Right ventricle myocardium superior (tissue), 1 donor: ENCODE measurements around the gene APC2. TPM values are rescaled to one million over a fixed set of nuclear protein-coding genes. Genes with fewer than 3 reads are reported as not detected.
"Not testable (repeated sequence)": the region's sequence is repeated elsewhere in the genome, so short reads cannot be mapped to it uniquely, and the experiment has no call there.

Experiments used
- ATAC-seq: fragments of 200-7000 bp; cut with Tn5 transposase; one replicate; pipeline ENCODE4 v1.9.1; 2020; ENCODE audit warnings: mild to moderate bottlenecking; ENCODE audit not compliant: poor library complexity
- DNase-seq: peaks from one replicate; pipeline ENCODE4 v3.0.0-alpha.2; 2020
- intact Hi-C: fragments of 100-400 bp; cut with DNase I; formaldehyde crosslinking; loops from one replicate; pipeline ENCODE4 v1.11.2; 2022
- total RNA-seq: library from RNA; stranded (reverse); fragmentation: NEBNext Ultra II Directional; extraction: Animal tissue kit (Norgen Biotek cat#: 25700); gene quantifications from one replicate; pipeline ENCODE4 v1.2.1, GENCODE V29; 2021
- donor health status: DM: no; HTN: yes; CAD: no; lungs with severe emphysema.

APC2 gene
- total RNA-seq, 1 donor from 2014 or later: 0.22 TPM

- DNase-seq: no peak
- no peak for ATAC-seq
- intact Hi-C loops: no loop called here
These were observed 64.4 kb downstream of the APC2 start for GRCh38 chr19:1514295-1514661.

GRCh38 chr19:1514986-1515721, 65.2 kb downstream of the APC2 start:
- ATAC-seq: no peak
- intact Hi-C loops: no loop called here

GRCh38 chr19:1516395-1516753, 66.5 kb downstream of the APC2 start:
- ATAC-seq (no peak), DNase-seq (no peak)
- intact Hi-C loops: no loop called here

More at GRCh38 chr19:1514986-1515721, 65.2 kb downstream of the APC2 start:
- no peak for DNase-seq

GRCh38 chr19:1518471-1518870, 68.5 kb downstream of the APC2 start:
- intact Hi-C loops: no loop called here
- ATAC-seq (no peak), DNase-seq (no peak)

- not testable (repeated sequence) for ATAC-seq
These were observed 69.9 kb downstream of the APC2 start for GRCh38 chr19:1519802-1520201.

GRCh38 chr19:1520203-1520780, 70.4 kb downstream of the APC2 start:
- ATAC-seq (no peak), DNase-seq (no peak)
- intact Hi-C loops: no loop called here

More at GRCh38 chr19:1519802-1520201, 69.9 kb downstream of the APC2 start:
- intact Hi-C loops, DNase-seq: not testable (repeated sequence)

GRCh38 chr19:1521636-1522035, 71.7 kb downstream of the APC2 start:
- intact Hi-C loops: no loop called here
- ATAC-seq (peak; percentile 66), DNase-seq (no peak)

- ATAC-seq: no peak
- DNase-seq: no peak
- intact Hi-C loops: no loop called here
These were observed 72.1 kb downstream of the APC2 start for GRCh38 chr19:1522061-1522460.

- DNase-seq (no peak), ATAC-seq (no peak)
- intact Hi-C loops: no loop called here
These were observed 72.9 kb downstream of the APC2 start for GRCh38 chr19:1522838-1523237.

Other genes starting within 250 kb of the APC2 start
- 54.8 TPM for gene STK11, start 244.3 kb upstream of the APC2 start, total RNA-seq
- 1.1 TPM for gene CBARP, start 212.1 kb upstream of the APC2 start, total RNA-seq
- 692 TPM for gene ATP5F1D, start 208.4 kb upstream of the APC2 start, total RNA-seq
- 54.1 TPM for gene MIDN, start 201.5 kb upstream of the APC2 start, total RNA-seq
- 219 TPM for gene CIRBP, start 180.8 kb upstream of the APC2 start, total RNA-seq
- 12.4 TPM for gene FAM174C, start 174.6 kb upstream of the APC2 start, total RNA-seq
- gene EFNA2, start 164.2 kb upstream of the APC2 start, total RNA-seq: not detected
- 461 TPM for gene NDUFS7, start 66.2 kb upstream of the APC2 start, total RNA-seq
- gene GAMT, start 48.6 kb upstream of the APC2 start, total RNA-seq: 93.5 TPM
- 82.9 TPM for gene DAZAP1, start 42.5 kb upstream of the APC2 start, total RNA-seq
- 671 TPM for gene RPS15, start 11.7 kb upstream of the APC2 start, total RNA-seq
- 18.3 TPM for gene C19orf25, start 29.1 kb downstream of the APC2 start, total RNA-seq
- gene PCSK4, start 40.2 kb downstream of the APC2 start, total RNA-seq: 1.4 TPM
- gene REEP6, start 41.1 kb downstream of the APC2 start, total RNA-seq: 1.1 TPM
- gene ADAMTSL5, start 62.9 kb downstream of the APC2 start, total RNA-seq: 22.5 TPM
- not detected for gene PLK5, start 74.0 kb downstream of the APC2 start, total RNA-seq
- gene MEX3D, start 118.2 kb downstream of the APC2 start, total RNA-seq: 8.0 TPM
- gene MBD3, start 142.7 kb downstream of the APC2 start, total RNA-seq: 52.4 TPM
- 1,222 TPM for gene UQCR11, start 155.3 kb downstream of the APC2 start, total RNA-seq
- gene TCF3, start 202.5 kb downstream of the APC2 start, total RNA-seq: 20.0 TPM